ENCODE data around the gene ITGAV.
"Not testable (repeated sequence)": the region's sequence is repeated elsewhere in the genome, so short reads cannot be mapped to it uniquely, and the experiment has no call there.

ITGAV gene

DNA sequence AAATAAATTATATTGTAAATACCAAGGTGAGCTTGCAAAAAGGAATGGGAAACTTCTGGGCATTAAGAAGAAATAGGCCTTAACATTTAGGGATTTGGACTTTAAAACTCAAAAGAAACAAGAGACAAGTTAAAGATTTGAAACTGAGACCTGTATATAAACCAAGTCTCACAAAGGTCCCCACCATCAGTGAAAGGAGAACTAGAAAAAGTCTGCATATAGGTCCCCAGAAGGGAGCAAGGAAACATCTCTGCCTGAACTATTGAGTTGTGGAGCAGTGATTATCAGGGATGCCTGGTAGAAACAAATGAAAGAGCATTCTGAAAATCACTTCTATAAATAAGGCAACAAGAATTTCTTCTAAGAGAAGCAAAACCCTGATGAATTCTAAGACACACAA, 30.5 kb upstream of the ITGAV start:
- H3K36me3 ChIP-seq (ENCODE audit: control insufficient read depth in 2 of 2, insufficient read depth in 2 of 2, low read length in 2 of 2) = no peaks in the 10 kb centered on the region
- H3K9me3 ChIP-seq (ENCODE audit: control insufficient read depth in 2 of 2, low read length in 2 of 2) = no peaks in the 10 kb centered on the region
- H3K27me3 ChIP-seq (ENCODE audit: control insufficient read depth in 1 of 2, insufficient read depth in 2 of 2, low read length in 2 of 2) = no peaks in the 10 kb centered on the region
- H3K9ac ChIP-seq (ENCODE audit: low read length in 2 of 2) = no peak overlapping the region
- no peak overlapping the region for H3K4me3 ChIP-seq (ENCODE audit: low read length in 2 of 2)
- no peaks in the 10 kb centered on the region for H3K4me1 ChIP-seq (ENCODE audit: control insufficient read depth, insufficient read depth, low read length)
- no peak overlapping the region for H3K27ac ChIP-seq (ENCODE audit: low read length)

DNA sequence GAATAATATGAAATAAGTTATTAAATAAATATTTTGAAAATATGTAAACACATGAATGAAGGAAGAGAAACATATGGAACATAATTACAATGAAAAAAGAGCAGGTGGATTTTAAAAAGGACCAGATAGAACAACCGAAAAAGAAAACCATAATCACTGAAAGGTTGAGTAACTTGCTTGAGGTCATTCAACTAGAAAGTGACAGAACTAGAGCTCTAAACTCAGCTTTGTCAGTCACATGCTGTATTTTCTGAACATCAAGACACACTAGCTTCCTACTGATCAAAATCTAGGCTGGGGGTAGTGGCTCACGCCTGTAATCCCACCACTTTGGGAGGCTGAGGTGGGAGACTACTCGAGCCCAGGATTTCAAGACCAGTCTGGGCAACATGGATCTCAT, 30.0 kb upstream of the ITGAV start:
- H3K27ac ChIP-seq (ENCODE audit: low read length) = no peak overlapping the region
- H3K36me3 ChIP-seq (ENCODE audit: control insufficient read depth in 2 of 2, insufficient read depth in 2 of 2, low read length in 2 of 2) = no peaks in the 10 kb centered on the region
- no peaks in the 10 kb centered on the region for H3K4me1 ChIP-seq (ENCODE audit: control insufficient read depth, insufficient read depth, low read length)
- H3K9ac ChIP-seq (ENCODE audit: low read length in 2 of 2) = no peak overlapping the region
- H3K27me3 ChIP-seq (ENCODE audit: control insufficient read depth in 1 of 2, insufficient read depth in 2 of 2, low read length in 2 of 2) = no peaks in the 10 kb centered on the region
- no peak overlapping the region for H3K4me3 ChIP-seq (ENCODE audit: low read length in 2 of 2)
- H3K9me3 ChIP-seq (ENCODE audit: control insufficient read depth in 2 of 2, low read length in 2 of 2) = no peaks in the 10 kb centered on the region

DNA sequence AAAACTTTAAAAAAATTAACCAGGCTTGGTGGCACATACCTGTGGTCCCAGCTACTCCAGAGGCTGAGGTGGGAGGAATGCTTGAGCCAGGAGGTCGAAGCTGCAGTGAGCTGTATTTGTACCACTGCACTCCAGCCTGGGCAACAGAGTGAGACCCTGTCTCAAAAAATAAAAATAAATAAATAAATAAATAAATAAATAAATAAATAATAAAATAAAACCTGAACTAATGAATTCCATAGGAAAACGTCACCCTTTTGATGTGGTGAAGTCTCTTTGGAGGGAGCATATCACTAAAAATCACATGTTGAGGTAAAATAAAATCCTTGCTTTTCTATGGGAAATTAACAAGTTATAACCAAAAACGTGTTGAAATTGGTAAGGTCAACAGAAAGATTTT, 29.6 kb upstream of the ITGAV start:
- Histone ChIP-seq H3K9me3 (ENCODE audit: control insufficient read depth in 2 of 2, low read length in 2 of 2) (no peaks in the 10 kb centered on the region), H3K36me3 (ENCODE audit: control insufficient read depth in 2 of 2, insufficient read depth in 2 of 2, low read length in 2 of 2) (no peaks in the 10 kb centered on the region), H3K4me3 (ENCODE audit: low read length in 2 of 2) (no peak overlapping the region), H3K4me1 (ENCODE audit: control insufficient read depth, insufficient read depth, low read length) (no peaks in the 10 kb centered on the region), H3K27ac (ENCODE audit: low read length) (no peak overlapping the region), H3K9ac (ENCODE audit: low read length in 2 of 2) (no peak overlapping the region), H3K27me3 (ENCODE audit: control insufficient read depth in 1 of 2, insufficient read depth in 2 of 2, low read length in 2 of 2) (no peaks in the 10 kb centered on the region)

DNA sequence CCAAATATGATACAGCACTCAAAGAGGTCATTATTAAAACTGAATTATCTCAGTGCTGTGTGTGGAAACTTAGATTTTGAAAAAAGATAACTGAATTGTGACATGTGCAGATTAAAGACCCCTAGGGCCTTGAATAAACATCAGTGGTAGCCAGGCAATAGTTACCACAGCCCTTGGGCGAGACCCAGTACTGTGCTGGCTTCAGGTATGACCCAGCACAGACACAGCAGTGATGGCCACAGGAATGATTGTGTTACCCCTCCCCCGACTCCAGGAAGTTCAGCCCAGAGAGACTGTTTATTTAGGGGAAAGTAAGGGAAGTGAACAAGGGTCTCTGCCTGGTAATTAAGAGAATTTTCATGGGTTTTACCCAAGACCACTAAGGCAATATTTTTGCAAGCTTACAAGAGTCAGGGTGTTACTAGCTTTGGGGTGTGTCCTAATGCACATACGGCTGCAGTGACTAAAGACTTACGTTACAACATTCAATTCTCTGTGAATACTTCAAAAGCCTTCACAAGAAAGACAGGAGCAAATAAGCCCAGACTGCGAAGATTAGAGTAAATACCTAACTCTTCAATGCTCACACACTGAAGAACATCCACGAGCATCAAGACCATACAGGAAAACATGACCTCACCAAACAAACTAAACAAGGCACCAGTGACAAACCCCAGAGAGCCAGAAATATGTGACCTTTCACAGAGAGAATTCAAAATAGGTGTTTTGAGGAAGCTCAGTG, 28.2 kb upstream of the ITGAV start:
- H3K27me3 ChIP-seq (ENCODE audit: control insufficient read depth in 1 of 2, insufficient read depth in 2 of 2, low read length in 2 of 2) = no peaks in the 10 kb centered on the region
- no peaks in the 10 kb centered on the region for H3K4me1 ChIP-seq (ENCODE audit: control insufficient read depth, insufficient read depth, low read length)

DNA sequence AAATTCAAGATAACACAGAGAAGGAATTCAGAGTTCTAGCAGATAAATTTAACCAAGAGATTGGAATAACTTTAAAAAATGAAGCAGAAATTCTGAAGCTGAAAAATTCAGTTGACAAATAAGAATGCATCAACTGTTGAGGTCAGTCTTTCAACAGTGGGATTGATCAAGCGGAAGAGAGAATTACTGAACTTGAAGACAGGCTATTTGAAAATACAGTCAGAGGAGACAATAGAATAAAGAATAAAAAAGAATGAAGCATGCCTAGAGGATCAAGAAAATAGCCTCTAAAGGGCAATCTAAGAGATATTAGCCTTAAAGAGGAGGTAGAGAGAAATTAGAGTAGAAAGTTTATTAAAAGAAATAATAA, 27.7 kb upstream of the ITGAV start:
- no peaks in the 10 kb centered on the region for H3K4me1 ChIP-seq (ENCODE audit: control insufficient read depth, insufficient read depth, low read length)
- no peaks in the 10 kb centered on the region for H3K27me3 ChIP-seq (ENCODE audit: control insufficient read depth in 1 of 2, insufficient read depth in 2 of 2, low read length in 2 of 2)
- no peak overlapping the region for H3K9ac ChIP-seq (ENCODE audit: low read length in 2 of 2)
- no peak overlapping the region for H3K27ac ChIP-seq (ENCODE audit: low read length)
- no peaks in the 10 kb centered on the region for H3K36me3 ChIP-seq (ENCODE audit: control insufficient read depth in 2 of 2, insufficient read depth in 2 of 2, low read length in 2 of 2)
- no peaks in the 10 kb centered on the region for H3K9me3 ChIP-seq (ENCODE audit: control insufficient read depth in 2 of 2, low read length in 2 of 2)
- H3K4me3 ChIP-seq (ENCODE audit: low read length in 2 of 2) = no peak overlapping the region

More for the DNA sequence above, 28.2 kb upstream of the ITGAV start:
- Histone ChIP-seq H3K9ac (ENCODE audit: low read length in 2 of 2) (no peak overlapping the region), H3K4me3 (ENCODE audit: low read length in 2 of 2) (no peak overlapping the region), H3K27ac (ENCODE audit: low read length) (no peak overlapping the region), H3K36me3 (ENCODE audit: control insufficient read depth in 2 of 2, insufficient read depth in 2 of 2, low read length in 2 of 2) (no peaks in the 10 kb centered on the region), H3K9me3 (ENCODE audit: control insufficient read depth in 2 of 2, low read length in 2 of 2) (no peaks in the 10 kb centered on the region)

DNA sequence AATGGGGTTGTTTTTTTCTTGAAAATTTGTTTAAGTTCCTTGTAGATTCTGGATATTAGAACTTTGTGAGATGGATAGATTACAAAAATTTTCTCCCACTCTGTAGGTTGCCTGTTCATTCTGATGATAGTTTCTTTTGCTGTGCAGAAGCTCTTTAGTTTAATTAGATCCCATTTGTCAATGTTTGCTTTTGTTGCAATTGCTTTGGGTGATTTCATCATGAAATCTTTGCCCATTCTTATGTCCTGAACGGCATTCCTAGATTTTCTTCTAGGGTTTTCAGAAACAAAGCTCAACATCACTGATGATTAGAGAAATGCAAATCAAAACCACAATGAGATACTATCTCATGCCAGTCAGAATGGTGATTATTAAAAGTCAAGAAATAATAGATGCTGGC, 21.3 kb upstream of the ITGAV start:
- H3K9me3 ChIP-seq (ENCODE audit: control insufficient read depth in 2 of 2, low read length in 2 of 2); H3K27me3 ChIP-seq (ENCODE audit: control insufficient read depth in 1 of 2, insufficient read depth in 2 of 2, low read length in 2 of 2); H3K36me3 ChIP-seq (ENCODE audit: control insufficient read depth in 2 of 2, insufficient read depth in 2 of 2, low read length in 2 of 2); H3K27ac ChIP-seq (ENCODE audit: low read length); H3K4me3 ChIP-seq (ENCODE audit: low read length in 2 of 2); H3K4me1 ChIP-seq (ENCODE audit: control insufficient read depth, insufficient read depth, low read length); H3K9ac ChIP-seq (ENCODE audit: low read length in 2 of 2): not testable (repeated sequence)

DNA sequence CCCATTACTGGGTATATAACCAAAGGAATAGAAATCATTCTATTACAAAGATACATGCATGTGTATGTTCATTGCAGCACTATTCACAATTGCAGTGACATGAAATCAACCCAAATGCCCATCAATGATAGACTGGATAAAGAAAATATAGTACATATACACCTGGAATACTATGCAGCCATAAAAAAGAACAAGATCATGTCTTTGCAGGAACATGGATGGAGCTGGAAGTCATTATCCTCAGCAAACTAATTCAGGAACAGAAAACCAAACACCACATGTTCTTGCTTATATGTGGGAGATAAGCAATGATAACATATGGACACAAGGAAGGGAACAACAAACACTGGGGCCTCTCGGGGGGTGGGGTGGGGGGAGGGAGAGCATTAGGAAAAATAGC, 20.7 kb upstream of the ITGAV start:
- H3K4me3 ChIP-seq (ENCODE audit: low read length in 2 of 2); H3K9ac ChIP-seq (ENCODE audit: low read length in 2 of 2): not testable (repeated sequence)

DNA sequence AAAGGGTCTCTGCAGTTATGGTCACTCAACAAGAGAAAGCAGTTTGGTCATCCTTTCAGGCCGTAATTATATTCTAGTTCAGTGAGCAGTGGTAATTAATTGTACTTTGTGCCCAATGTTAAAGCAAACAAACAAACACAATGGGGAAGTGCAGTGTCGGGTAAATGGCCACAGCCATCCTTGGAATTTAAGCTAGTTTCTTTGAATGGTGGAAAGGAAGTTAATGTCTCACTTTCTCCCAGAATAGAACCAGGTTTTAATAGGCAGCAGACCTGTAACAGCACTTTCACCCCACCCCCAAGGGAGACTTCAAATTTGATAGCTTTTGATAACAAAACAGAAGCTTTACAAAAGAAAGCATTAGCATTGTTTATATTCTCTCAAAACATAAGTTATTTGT, 20.0 kb upstream of the ITGAV start:
- Histone ChIP-seq H3K4me3 (ENCODE audit: low read length in 2 of 2) (no peak overlapping the region), H3K9me3 (ENCODE audit: control insufficient read depth in 2 of 2, low read length in 2 of 2) (no peaks in the 10 kb centered on the region), H3K27me3 (ENCODE audit: control insufficient read depth in 1 of 2, insufficient read depth in 2 of 2, low read length in 2 of 2) (no peaks in the 10 kb centered on the region), H3K4me1 (ENCODE audit: control insufficient read depth, insufficient read depth, low read length) (no peaks in the 10 kb centered on the region), H3K9ac (ENCODE audit: low read length in 2 of 2) (no peak overlapping the region), H3K36me3 (ENCODE audit: control insufficient read depth in 2 of 2, insufficient read depth in 2 of 2, low read length in 2 of 2) (no peaks in the 10 kb centered on the region), H3K27ac (ENCODE audit: low read length) (no peak overlapping the region)

More for the DNA sequence above, 20.7 kb upstream of the ITGAV start:
- H3K9me3 ChIP-seq (ENCODE audit: control insufficient read depth in 2 of 2, low read length in 2 of 2); H3K27ac ChIP-seq (ENCODE audit: low read length); H3K36me3 ChIP-seq (ENCODE audit: control insufficient read depth in 2 of 2, insufficient read depth in 2 of 2, low read length in 2 of 2); H3K27me3 ChIP-seq (ENCODE audit: control insufficient read depth in 1 of 2, insufficient read depth in 2 of 2, low read length in 2 of 2); H3K4me1 ChIP-seq (ENCODE audit: control insufficient read depth, insufficient read depth, low read length): not testable (repeated sequence)

DNA sequence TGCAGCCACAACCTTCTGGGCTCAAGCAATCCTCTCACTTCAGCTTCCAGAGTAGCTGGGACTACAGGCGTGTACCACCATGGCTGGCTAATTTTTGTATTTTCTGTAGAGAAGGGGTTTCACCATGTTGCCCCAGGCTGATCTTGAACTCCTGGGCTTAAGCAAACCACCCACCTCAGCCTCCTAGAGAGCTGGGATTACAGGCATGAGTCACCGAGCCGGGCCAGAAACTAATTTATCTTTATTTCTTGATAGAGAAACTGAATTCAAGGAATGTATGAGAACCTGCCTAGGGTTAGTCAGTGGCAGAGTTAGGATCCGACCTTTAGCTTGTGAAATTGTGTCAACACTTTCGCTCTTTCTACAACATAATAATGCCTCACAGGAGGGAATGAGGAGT, 19.3 kb upstream of the ITGAV start:
- Histone ChIP-seq H3K4me3 (ENCODE audit: low read length in 2 of 2) (no peak overlapping the region), H3K36me3 (ENCODE audit: control insufficient read depth in 2 of 2, insufficient read depth in 2 of 2, low read length in 2 of 2) (no peaks in the 10 kb centered on the region), H3K27ac (ENCODE audit: low read length) (no peak overlapping the region), H3K27me3 (ENCODE audit: control insufficient read depth in 1 of 2, insufficient read depth in 2 of 2, low read length in 2 of 2) (no peaks in the 10 kb centered on the region), H3K9me3 (ENCODE audit: control insufficient read depth in 2 of 2, low read length in 2 of 2) (no peaks in the 10 kb centered on the region), H3K9ac (ENCODE audit: low read length in 2 of 2) (no peak overlapping the region), H3K4me1 (ENCODE audit: control insufficient read depth, insufficient read depth, low read length) (peaks cover 5% of the 10 kb centered on the region)

DNA sequence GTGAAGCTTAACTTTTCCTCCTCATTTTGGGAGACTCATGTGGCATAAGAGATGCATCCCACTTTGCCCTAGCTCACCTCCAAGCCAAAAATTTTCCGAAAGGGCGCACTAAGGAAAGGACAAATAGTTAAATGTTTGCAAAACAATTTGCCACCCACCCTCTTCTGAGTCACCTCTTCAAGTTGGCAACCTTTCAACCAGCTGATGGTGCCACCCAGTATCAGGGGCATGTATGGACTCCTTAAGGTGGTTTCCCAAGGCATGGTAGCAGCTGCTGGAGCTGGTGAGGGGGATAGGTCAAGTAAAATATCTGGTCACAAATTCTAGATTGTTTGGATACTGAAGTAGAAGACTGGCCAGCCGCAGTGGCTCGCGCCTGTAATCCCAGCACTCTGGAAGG, 17.2 kb upstream of the ITGAV start:
- Histone ChIP-seq H3K4me1 (ENCODE audit: control insufficient read depth, insufficient read depth, low read length) (peaks cover 15% of the 10 kb centered on the region), H3K27ac (ENCODE audit: low read length) (no peak overlapping the region), H3K9me3 (ENCODE audit: control insufficient read depth in 2 of 2, low read length in 2 of 2) (no peaks in the 10 kb centered on the region), H3K36me3 (ENCODE audit: control insufficient read depth in 2 of 2, insufficient read depth in 2 of 2, low read length in 2 of 2) (no peaks in the 10 kb centered on the region), H3K4me3 (ENCODE audit: low read length in 2 of 2) (no peak overlapping the region), H3K9ac (ENCODE audit: low read length in 2 of 2) (no peak overlapping the region), H3K27me3 (ENCODE audit: control insufficient read depth in 1 of 2, insufficient read depth in 2 of 2, low read length in 2 of 2) (no peaks in the 10 kb centered on the region)

DNA sequence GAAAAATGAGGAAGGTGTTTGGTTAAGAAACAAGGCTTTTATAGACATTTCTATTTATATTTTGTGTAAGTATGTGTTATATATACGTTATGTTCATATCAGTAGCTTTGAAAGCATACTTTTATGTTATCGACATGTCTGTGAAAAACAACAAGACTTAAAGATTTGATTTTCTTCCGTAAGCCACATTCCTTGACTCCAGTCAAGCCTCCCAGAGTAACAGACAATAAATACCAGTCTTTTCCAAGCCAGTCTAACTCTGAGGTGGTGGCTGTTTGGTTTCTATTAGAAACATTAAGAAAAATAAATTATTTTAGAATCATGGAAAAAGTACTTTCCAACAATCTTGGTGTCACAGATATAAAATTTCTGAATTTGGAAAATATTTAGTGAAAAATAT, 16.3 kb upstream of the ITGAV start:
- H3K9me3 ChIP-seq (ENCODE audit: control insufficient read depth in 2 of 2, low read length in 2 of 2) = no peaks in the 10 kb centered on the region
- no peak overlapping the region for H3K4me3 ChIP-seq (ENCODE audit: low read length in 2 of 2)
- H3K27ac ChIP-seq (ENCODE audit: low read length) = no peak overlapping the region
- peaks cover 15% of the 10 kb centered on the region for H3K4me1 ChIP-seq (ENCODE audit: control insufficient read depth, insufficient read depth, low read length)
- no peak overlapping the region for H3K9ac ChIP-seq (ENCODE audit: low read length in 2 of 2)
- no peaks in the 10 kb centered on the region for H3K36me3 ChIP-seq (ENCODE audit: control insufficient read depth in 2 of 2, insufficient read depth in 2 of 2, low read length in 2 of 2)
- no peaks in the 10 kb centered on the region for H3K27me3 ChIP-seq (ENCODE audit: control insufficient read depth in 1 of 2, insufficient read depth in 2 of 2, low read length in 2 of 2)

Data from stomach smooth muscle (tissue), 2 donors.